IMR-90 (cell line): ENCODE results near the gene C10orf71. TPM values are rescaled to one million over a fixed set of nuclear protein-coding genes. Genes with fewer than 3 reads are reported as not detected.

Experiments used
- ATAC-seq: fragments of 200-7000 bp; cut with Tn5 transposase; 2 replicates; pipeline ENCODE4 v1.9.1; 2020; ENCODE audit warnings: low read depth, mild to moderate bottlenecking, moderate library complexity
- BruUV-seq: library from RNA; stranded (reverse); fragments of 400-500 nt; replicated peaks from 2 replicates; lab custom pipeline; 2021; lab: Mats Ljungman, UMichigan
- CTCF ChIA-PET: fragments of 300-600 bp; formaldehyde crosslinking; extraction: SDS; loops from one replicate; lab custom pipeline; 2021; ENCODE audit warnings: antibody characterized with exemption; lab: Yijun Ruan, JAX
- POLR2A ChIA-PET: fragments of 300-600 bp; sonication (Branson Sonifier 250); formaldehyde crosslinking; loops from one replicate; lab custom pipeline; 2022; ENCODE audit warnings: antibody characterized with exemption; ENCODE audit not compliant: unreplicated experiment; lab: Charles Lee
- DNase-seq: peaks from one replicate; pipeline ENCODE4 v3.0.0; 2013
- H2AFZ ChIP-seq: replicated peaks from 2 replicates; pipeline ENCODE3; 2013; ENCODE audit warnings: low read length, mild to moderate bottlenecking; ENCODE audit not compliant: poor library complexity
- H2AK5ac ChIP-seq: 2 replicates; pipeline ENCODE4 v1.6.1; 2013; ENCODE audit warnings: low read depth, low read length, inconsistent platforms
- H2AK9ac ChIP-seq: replicated peaks from 2 replicates; pipeline ENCODE3; 2013; ENCODE audit warnings: mild to moderate bottlenecking, low read depth, low read length, moderate library complexity; ENCODE audit not compliant: poor library complexity
- H2BK120ac ChIP-seq: 2 replicates; pipeline ENCODE4 v1.6.1; 2013; ENCODE audit warnings: low read depth, low read length, inconsistent platforms
- H2BK15ac ChIP-seq: 3 replicates; pipeline ENCODE4 v1.6.1; 2013; ENCODE audit warnings: low read depth, low read length, inconsistent platforms
- H2BK20ac ChIP-seq: 2 replicates; pipeline ENCODE4 v1.6.1; 2013; ENCODE audit warnings: low read depth, mild to moderate bottlenecking, inconsistent platforms, low read length, moderate library complexity
- H2BK5ac ChIP-seq: 2 replicates; pipeline ENCODE4 v1.6.1; 2013; ENCODE audit warnings: mild to moderate bottlenecking, low read depth, low read length, inconsistent platforms; ENCODE audit not compliant: poor library complexity, severe bottlenecking
- H3K14ac ChIP-seq: replicated peaks from 2 replicates; pipeline ENCODE4 v1.6.1; 2013; ENCODE audit warnings: low read depth, low read length, inconsistent platforms
- H3K18ac ChIP-seq: 2 replicates; pipeline ENCODE4 v1.6.1; 2013; ENCODE audit warnings: low read depth, low read length, control low read depth
- H3K23ac ChIP-seq: 2 replicates; pipeline ENCODE4 v1.6.1; 2013; ENCODE audit warnings: low read depth, low read length, inconsistent platforms
- H3K27ac ChIP-seq: 2 replicates; pipeline ENCODE4 v1.5.1; 2013; ENCODE audit warnings: mild to moderate bottlenecking, control low read depth, low read length; ENCODE audit not compliant: insufficient read depth
- H3K27me3 ChIP-seq: 2 replicates; pipeline ENCODE4 v1.6.1; 2013; ENCODE audit warnings: low read length; ENCODE audit not compliant: control insufficient read depth, insufficient read depth
- H3K36me3 ChIP-seq: 2 replicates; pipeline ENCODE4 v1.6.1; 2013; ENCODE audit warnings: low read length, mixed read lengths; ENCODE audit not compliant: control insufficient read depth, insufficient read depth
- H3K4ac ChIP-seq: 2 replicates; pipeline ENCODE4 v1.6.1; 2013; ENCODE audit warnings: low read depth, low read length, inconsistent platforms
- H3K4me1 ChIP-seq: 2 replicates; pipeline ENCODE4 v1.6.1; 2013; ENCODE audit warnings: low read length, mixed read lengths; ENCODE audit not compliant: control insufficient read depth, insufficient read depth
- H3K4me2 ChIP-seq: 2 replicates; pipeline ENCODE4 v1.6.1; 2013; ENCODE audit warnings: low read depth, mild to moderate bottlenecking, control low read depth, low read length, moderate library complexity
- H3K4me3 ChIP-seq: 2 replicates; pipeline ENCODE4 v1.5.1; 2013; ENCODE audit warnings: low read depth, mild to moderate bottlenecking, control low read depth, low read length, moderate library complexity; ENCODE audit not compliant: insufficient read depth
- H3K56ac ChIP-seq: 2 replicates; pipeline ENCODE4 v1.6.1; 2013; ENCODE audit warnings: low read length, inconsistent platforms; ENCODE audit not compliant: insufficient read depth; ENCODE audit errors: extremely low read depth
- H3K79me1 ChIP-seq, 2 experiments: 2 replicates each; pipeline ENCODE4 v1.6.1; 2013; ENCODE audit warnings: low read length in 2 of 2, inconsistent platforms in 1 of 2, low read depth in 1 of 2
- H3K9ac ChIP-seq: 2 replicates; pipeline ENCODE4 v1.6.1; 2013; ENCODE audit warnings: low read depth, low read length, control low read depth
- H3K9me1 ChIP-seq: 2 replicates; pipeline ENCODE4 v1.6.1; 2013; ENCODE audit warnings: low read length, inconsistent platforms; ENCODE audit not compliant: insufficient read depth
- H3K9me3 ChIP-seq: 2 replicates; pipeline ENCODE4 v1.6.1; 2013; ENCODE audit warnings: low read length; ENCODE audit not compliant: control insufficient read depth, insufficient read depth
- H4K20me1 ChIP-seq: 2 replicates; pipeline ENCODE4 v1.6.1; 2013; ENCODE audit warnings: low read length, inconsistent platforms; ENCODE audit not compliant: insufficient read depth
- H4K5ac ChIP-seq: 2 replicates; pipeline ENCODE4 v1.6.1; 2013; ENCODE audit warnings: mild to moderate bottlenecking, low read depth, low read length, control low read depth
- H4K8ac ChIP-seq, 2 experiments: 2 replicates each; pipeline ENCODE4 v1.6.1; 2013; ENCODE audit warnings: low read depth in 2 of 2, low read length in 2 of 2, control low read depth in 1 of 2, inconsistent platforms in 1 of 2
- H4K91ac ChIP-seq: 2 replicates; pipeline ENCODE4 v1.6.1; 2013; ENCODE audit warnings: low read depth, low read length, inconsistent platforms; ENCODE audit not compliant: insufficient read depth
- BHLHE40 ChIP-seq: fragments of 150-350 bp; IDR thresholded peaks from 2 replicates; pipeline ENCODE4 v1.6.1; 2016; ENCODE audit warnings: mild to moderate bottlenecking, low read depth, low read length
- CEBPB ChIP-seq: IDR thresholded peaks from 2 replicates; pipeline ENCODE4 v1.6.1; 2012; ENCODE audit warnings: low read depth, low read length, improper control_type of control experiment
- CHD1 ChIP-seq: IDR thresholded peaks from 2 replicates; pipeline ENCODE4 v1.6.1; 2012; ENCODE audit warnings: low read depth, low read length, improper control_type of control experiment
- ELK1 ChIP-seq: fragments of 150-350 bp; IDR thresholded peaks from 2 replicates; pipeline ENCODE4 v1.6.1; 2016; ENCODE audit warnings: low read depth, mild to moderate bottlenecking, low read length, moderate library complexity, borderline replicate concordance
- FOS ChIP-seq: fragments of 150-350 bp; IDR thresholded peaks from 2 replicates; pipeline ENCODE4 v1.6.1; 2016; ENCODE audit warnings: low read depth, low read length
- MAFK ChIP-seq: IDR thresholded peaks from 2 replicates; pipeline ENCODE4 v1.6.1; 2012; ENCODE audit warnings: low read depth, low read length, improper control_type of control experiment
- MAZ ChIP-seq: IDR thresholded peaks from 2 replicates; pipeline ENCODE4 v1.6.1; 2012; ENCODE audit warnings: low read depth, mild to moderate bottlenecking, low read length, improper control_type of control experiment, moderate library complexity, borderline replicate concordance
- MXI1 ChIP-seq: IDR thresholded peaks from 2 replicates; pipeline ENCODE4 v1.6.1; 2012; ENCODE audit warnings: low read depth, mild to moderate bottlenecking, low read length, moderate library complexity, borderline replicate concordance
- NFE2L2 ChIP-seq: fragments of 150-350 bp; IDR thresholded peaks from 2 replicates; pipeline ENCODE4 v1.6.1; 2016; ENCODE audit warnings: low read depth, mild to moderate bottlenecking, low read length
- RAD21 ChIP-seq: IDR thresholded peaks from 2 replicates; pipeline ENCODE4 v1.6.1; 2012; ENCODE audit warnings: low read length, improper control_type of control experiment
- RCOR1 ChIP-seq: IDR thresholded peaks from 2 replicates; pipeline ENCODE4 v1.6.1; 2012; ENCODE audit warnings: mild to moderate bottlenecking, low read length, improper control_type of control experiment; ENCODE audit not compliant: insufficient replicate concordance
- RFX5 ChIP-seq: IDR thresholded peaks from 2 replicates; pipeline ENCODE4 v1.8.0; 2012; ENCODE audit warnings: low read depth, mild to moderate bottlenecking, low read length, moderate library complexity
- SMC3 ChIP-seq: fragments of 150-350 bp; IDR thresholded peaks from 2 replicates; pipeline ENCODE4 v1.6.1; 2016; ENCODE audit warnings: low read depth, mild to moderate bottlenecking, antibody characterized with exemption, low read length, moderate library complexity
- USF2 ChIP-seq: fragments of 150-350 bp; IDR thresholded peaks from 2 replicates; pipeline ENCODE4 v1.6.1; 2017; ENCODE audit warnings: mild to moderate bottlenecking, antibody characterized with exemption, low read length, low read depth
- dilution Hi-C: fragments of 300-500 bp; cut with HindIII; formaldehyde crosslinking; loops from one replicate; pipeline ENCODE4 v1.14.3; 2018; ENCODE audit warnings: low sequenced_read_pairs; ENCODE audit not compliant: unreplicated experiment
- in situ Hi-C: fragments of 300-500 bp; cut with MboI; formaldehyde crosslinking; loops from 3 replicates; pipeline ENCODE4 v1.14.3; 2019; ENCODE audit warnings: low sequenced_read_pairs, inconsistent platforms, mixed read lengths
- intact Hi-C: fragments of 100-400 bp; cut with micrococcal nuclease; formaldehyde crosslinking; loops from 2 replicates; pipeline ENCODE4 v1.10.0; 2022
- polyA plus RNA-seq, 3 experiments: library from polyadenylated mRNA; depleted of rRNA; stranded (reverse); fragments of >200 nt; gene quantifications; 2 replicates each; pipeline ENCODE4 v1.2.3, GENCODE V29; 2012; ENCODE audit warnings: low replicate concordance in 1 of 3
- total RNA-seq: library from RNA; depleted of rRNA; stranded (reverse); fragments of >200 nt; gene quantifications from 2 replicates; pipeline ENCODE4 v1.2.3, GENCODE V29; 2012
- TF ChIP-seq, protein P1 (sequence below): conservative IDR thresholded peaks from 2 replicates; pipeline ENCODE4 v1.5.1; 2012; ENCODE audit warnings: mild to moderate bottlenecking, low read depth, low read length, improper control_type of control experiment

The C10orf71 gene
- total and polyA plus RNA-seq, 2 of the 4 experiments (the other 2 are of a cell fraction) = not detected

GRCh38 chr10:49258350-49258683 is 40.7 kb upstream of the C10orf71 start:
- Histone ChIP-seq H4K5ac (no peak overlapping the region), H3K27me3 (peaks cover 19% of the 10 kb centered on the region), H2BK15ac (no peak overlapping the region), H3K14ac (no peak overlapping the region), H4K8ac (no peak overlapping the region), H3K36me3 (no peaks in the 10 kb centered on the region), H3K4me1 (no peaks in the 10 kb centered on the region), H3K4ac (no peak overlapping the region), H2AFZ (no peak overlapping the region), H3K4me2 (no peak overlapping the region), H3K9ac (no peak overlapping the region), H4K91ac (no peak overlapping the region), H3K4me3 (no peak overlapping the region), H4K20me1 (no peaks in the 10 kb centered on the region), H3K79me1 (no peaks in the 10 kb centered on the region), H2AK5ac (no peak overlapping the region), H3K56ac (no peak overlapping the region), H2BK20ac (no peak overlapping the region), H3K23ac (no peak overlapping the region), H3K9me3 (no peaks in the 10 kb centered on the region; the same call in 1 of the 2 replicates), H3K9me1 (no peaks in the 10 kb centered on the region), H2BK120ac (no peak overlapping the region), H2BK5ac (no peak overlapping the region), H3K18ac (no peak overlapping the region), H2AK9ac (no peak overlapping the region), H3K27ac (no peak overlapping the region)
- intact Hi-C loops (no loop called here), dilution Hi-C loops (no loop called here), in situ Hi-C loops (no loop called here)
- ATAC-seq (no peak), DNase-seq (no peak)
- CTCF ChIA-PET = no interaction called here
- TF ChIP-seq NFE2L2 (no peak), RCOR1 (no peak), MAZ (no peak), BHLHE40 (no peak), FOS (no peak), MXI1 (no peak), CEBPB (no peak), MAFK (no peak), CHD1 (no peak), SMC3 (no peak), RAD21 (no peak), USF2 (no peak), ELK1 (no peak), RFX5 (no peak)
- TF ChIP-seq, protein P1, sequence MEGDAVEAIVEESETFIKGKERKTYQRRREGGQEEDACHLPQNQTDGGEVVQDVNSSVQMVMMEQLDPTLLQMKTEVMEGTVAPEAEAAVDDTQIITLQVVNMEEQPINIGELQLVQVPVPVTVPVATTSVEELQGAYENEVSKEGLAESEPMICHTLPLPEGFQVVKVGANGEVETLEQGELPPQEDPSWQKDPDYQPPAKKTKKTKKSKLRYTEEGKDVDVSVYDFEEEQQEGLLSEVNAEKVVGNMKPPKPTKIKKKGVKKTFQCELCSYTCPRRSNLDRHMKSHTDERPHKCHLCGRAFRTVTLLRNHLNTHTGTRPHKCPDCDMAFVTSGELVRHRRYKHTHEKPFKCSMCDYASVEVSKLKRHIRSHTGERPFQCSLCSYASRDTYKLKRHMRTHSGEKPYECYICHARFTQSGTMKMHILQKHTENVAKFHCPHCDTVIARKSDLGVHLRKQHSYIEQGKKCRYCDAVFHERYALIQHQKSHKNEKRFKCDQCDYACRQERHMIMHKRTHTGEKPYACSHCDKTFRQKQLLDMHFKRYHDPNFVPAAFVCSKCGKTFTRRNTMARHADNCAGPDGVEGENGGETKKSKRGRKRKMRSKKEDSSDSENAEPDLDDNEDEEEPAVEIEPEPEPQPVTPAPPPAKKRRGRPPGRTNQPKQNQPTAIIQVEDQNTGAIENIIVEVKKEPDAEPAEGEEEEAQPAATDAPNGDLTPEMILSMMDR = no peak
- BruUV-seq = no TSS peak
- POLR2A ChIA-PET = no interaction called here
